HG03045 (cell line): ENCODE data around the gene DBH.
"Not testable (repeated sequence)": the region's sequence is repeated elsewhere in the genome, so short reads cannot be mapped to it uniquely, and the experiment has no call there.

Source experiments
- ATAC-seq: cut with Tn5 transposase; IDR thresholded peaks from one replicate; pipeline ENCODE4 v1.9.1; 2021; ENCODE audit warnings: mild to moderate bottlenecking, moderate library complexity; ENCODE audit not compliant: unreplicated experiment

The DBH gene

DNA sequence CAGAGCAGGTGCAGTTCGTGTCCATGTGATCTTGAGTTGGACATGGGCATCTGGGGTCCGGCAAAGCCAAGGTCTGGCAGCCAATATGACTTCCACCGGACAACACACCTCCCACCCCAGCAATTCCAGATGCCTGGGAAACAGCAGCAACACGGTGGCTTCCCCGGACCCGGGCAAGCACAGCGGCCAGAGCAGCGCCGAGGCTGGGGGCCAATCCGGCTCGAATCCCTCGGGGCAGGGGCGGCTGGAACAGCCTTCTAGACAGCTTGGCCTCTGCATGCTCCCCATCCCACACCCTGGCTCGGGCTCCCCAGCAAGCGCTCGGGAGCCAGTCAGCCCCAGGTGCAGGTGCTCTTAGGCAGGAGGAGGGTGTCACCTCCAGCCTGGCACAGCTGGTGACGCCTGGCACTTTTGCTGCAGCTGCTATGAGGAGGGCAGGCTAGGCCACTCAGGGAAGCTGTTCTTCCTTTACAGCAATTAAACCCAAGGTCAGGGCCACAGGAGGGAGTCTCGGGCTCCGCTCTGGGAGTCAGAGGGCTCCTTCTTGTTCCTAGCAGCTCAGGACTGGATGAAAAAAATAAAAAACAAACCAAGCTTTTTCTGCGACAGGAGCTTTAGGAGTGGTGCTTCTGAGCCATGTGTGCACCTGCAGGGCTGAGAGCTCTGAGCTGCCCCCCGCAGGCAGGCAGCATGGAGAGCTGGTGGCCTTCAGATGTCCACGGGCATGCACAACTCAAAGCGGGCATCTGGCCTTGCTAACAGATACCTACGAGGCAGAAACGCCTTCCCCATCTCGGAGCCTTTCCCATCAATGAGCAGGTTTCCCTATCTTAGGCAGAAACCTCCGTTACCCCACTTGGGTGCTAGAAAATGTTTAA, 28.2 kb downstream of the DBH start:
- ATAC-seq, result no peak

DNA sequence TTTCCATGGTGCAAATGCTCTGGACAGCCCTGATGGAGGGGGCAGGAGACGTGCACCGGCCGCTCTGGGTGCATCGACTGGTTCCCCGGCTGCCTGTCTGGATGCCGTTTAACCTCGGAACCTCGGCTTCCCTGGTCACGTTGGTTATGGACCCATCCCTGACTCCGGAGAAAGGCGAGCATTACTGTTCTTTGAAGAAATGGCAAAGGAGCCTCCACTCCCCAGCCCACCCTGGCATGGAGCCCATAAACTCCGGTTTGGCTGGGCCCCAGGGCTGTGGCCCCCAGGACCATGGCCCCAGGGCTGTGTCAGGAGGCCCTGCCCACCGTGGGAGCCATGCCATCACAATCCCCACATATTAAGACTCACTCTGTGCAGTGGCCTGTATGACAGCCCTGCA, 28.9 kb downstream of the DBH start:
- ATAC-seq, result no peak

DNA sequence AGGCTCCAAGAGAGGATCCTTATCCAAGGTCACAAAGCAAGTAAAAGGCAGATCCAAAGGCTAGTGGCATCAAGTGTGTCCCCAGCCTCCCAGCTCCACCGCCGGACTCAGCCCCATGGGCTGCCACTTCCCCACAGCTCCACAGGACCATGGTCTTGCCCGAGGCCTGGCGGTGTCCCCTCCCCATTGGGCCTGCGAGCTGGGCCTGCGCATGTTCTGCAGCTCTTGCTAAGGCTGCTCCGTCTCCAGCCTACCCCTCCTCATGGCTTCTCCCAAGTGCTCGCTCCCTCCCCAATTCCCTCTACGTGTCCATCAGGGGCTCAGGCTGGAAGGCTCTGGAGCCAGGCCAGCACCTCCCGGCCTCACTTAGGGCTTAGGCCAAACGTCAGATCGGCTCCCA, 29.4 kb downstream of the DBH start:
- no peak for ATAC-seq

GRCh38 chr9:133666387-133666786, 30.2 kb downstream of the DBH start:
- ATAC-seq, result no peak

DNA sequence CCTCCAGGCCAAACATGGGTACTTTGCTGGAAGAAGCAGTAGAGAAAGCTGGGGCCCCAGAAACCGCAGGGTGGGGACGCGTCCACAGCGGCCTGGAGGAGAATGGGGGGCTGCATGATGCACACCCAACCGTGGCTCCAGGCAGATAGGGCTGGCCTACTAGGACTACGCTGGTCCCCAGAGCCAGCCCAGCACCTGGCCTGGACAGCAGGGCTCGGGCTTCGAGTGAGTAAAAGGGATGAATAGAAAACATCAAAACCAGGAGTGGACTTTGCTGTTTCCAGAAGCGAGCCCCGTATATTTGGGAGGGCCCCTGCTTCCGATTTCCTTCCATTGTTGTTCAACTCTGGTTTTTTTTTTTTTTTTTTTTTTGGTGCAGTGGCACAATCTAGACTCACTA, 30.7 kb downstream of the DBH start:
- no peak for ATAC-seq

- ATAC-seq, result no peak
Measured at GRCh38 chr9:133667759-133668450, 31.7 kb downstream of the DBH start.

DNA sequence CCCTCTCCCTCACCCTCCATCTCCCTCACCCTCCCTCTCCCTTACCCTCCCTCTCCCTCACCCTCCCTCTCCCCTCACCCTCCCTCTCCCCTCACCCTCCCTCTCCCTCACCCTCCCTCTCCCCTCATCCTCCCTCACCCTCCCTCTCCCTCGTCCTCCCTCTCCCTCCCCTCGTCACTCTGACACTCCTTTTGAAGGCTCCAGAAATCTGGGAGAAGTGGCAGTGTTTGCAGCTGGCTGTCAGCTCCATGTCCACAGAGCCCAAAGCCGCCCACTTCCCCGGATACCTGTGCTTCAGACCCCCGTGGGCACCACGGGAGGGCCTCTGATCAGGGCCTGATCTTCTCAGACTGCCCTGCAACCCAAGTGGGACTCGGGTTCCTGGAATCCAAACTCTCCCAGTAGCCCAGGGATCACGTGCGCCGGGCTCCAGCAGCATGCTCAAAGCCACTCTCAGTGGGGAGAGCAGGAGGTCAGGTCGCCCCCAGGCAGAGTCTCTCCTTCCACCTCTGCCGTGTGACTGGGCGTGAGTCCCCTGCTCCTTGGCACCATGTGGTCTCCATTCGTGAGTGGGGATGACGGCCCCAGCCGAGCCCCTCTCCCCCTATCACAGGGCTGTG, 33.1 kb downstream of the DBH start:
- ATAC-seq, result no peak

- no peak for ATAC-seq
Measured at GRCh38 chr9:133670466-133670865, 34.3 kb downstream of the DBH start.

GRCh38 chr9:133671371-133671770, 35.2 kb downstream of the DBH start:
- ATAC-seq, result no peak

- no peak for ATAC-seq
Measured at GRCh38 chr9:133672503-133673257, 36.5 kb downstream of the DBH start.

DNA sequence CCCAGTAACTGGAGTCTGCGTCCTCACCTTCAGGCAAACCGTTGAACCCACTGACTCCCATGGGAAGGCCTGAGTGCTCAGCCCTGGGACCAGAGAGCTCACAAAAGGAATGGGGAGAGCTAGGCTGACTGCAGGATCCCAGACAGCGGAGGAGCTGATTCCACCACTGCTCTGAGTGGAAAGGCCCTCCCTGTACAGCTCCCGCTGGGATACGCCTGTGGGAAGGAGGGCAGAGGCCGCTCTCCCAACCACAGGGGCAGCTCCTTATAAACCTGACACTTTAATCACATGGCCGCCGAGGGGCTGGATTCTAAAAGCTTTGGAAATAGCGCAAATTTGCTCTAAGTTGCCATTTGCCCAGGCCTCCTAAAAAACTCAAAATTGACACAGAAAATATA, 37.1 kb downstream of the DBH start:
- ATAC-seq, result no peak

GRCh38 chr9:133674091-133674490, 37.9 kb downstream of the DBH start:
- ATAC-seq, result no peak

DNA sequence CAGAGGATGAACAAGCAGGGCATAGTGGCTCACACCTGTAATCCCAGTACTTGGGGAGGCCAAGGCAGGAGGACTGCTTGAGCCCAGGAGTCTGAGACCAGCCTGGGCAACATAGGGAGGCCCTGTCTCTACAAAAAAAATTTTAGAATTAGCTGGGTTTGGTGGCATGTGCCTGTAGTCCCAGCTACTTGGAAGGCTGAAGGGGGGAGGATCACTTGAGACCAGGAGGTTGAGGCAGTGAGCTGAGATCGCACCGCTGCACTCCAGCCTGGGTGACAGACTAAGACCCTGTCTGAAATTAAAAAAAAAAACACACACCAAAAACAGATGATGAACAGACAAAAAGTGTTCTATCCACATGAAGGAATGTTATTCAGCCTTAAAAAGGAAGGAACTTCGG, 39.6 kb downstream of the DBH start:
- not testable (repeated sequence) for ATAC-seq

DNA sequence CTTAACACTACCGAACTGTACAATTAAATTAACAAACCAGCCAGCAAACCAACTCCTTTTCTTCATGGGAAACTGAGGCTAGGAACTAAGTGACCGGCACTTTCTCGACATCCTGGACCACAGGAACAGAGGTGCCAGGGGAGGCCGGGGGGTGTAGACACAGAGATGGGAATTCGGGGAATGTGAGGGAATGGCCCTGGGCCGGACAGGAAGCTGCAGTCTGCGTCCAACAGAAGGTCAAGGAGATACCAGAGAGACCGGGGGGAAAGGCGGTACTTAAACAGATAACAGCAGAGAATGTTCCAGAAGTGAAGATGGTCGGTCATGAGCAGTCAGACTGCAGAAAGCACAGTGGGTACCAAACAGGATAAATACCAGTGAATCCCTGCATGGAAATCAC, 40.3 kb downstream of the DBH start:
- ATAC-seq, result no peak

DNA sequence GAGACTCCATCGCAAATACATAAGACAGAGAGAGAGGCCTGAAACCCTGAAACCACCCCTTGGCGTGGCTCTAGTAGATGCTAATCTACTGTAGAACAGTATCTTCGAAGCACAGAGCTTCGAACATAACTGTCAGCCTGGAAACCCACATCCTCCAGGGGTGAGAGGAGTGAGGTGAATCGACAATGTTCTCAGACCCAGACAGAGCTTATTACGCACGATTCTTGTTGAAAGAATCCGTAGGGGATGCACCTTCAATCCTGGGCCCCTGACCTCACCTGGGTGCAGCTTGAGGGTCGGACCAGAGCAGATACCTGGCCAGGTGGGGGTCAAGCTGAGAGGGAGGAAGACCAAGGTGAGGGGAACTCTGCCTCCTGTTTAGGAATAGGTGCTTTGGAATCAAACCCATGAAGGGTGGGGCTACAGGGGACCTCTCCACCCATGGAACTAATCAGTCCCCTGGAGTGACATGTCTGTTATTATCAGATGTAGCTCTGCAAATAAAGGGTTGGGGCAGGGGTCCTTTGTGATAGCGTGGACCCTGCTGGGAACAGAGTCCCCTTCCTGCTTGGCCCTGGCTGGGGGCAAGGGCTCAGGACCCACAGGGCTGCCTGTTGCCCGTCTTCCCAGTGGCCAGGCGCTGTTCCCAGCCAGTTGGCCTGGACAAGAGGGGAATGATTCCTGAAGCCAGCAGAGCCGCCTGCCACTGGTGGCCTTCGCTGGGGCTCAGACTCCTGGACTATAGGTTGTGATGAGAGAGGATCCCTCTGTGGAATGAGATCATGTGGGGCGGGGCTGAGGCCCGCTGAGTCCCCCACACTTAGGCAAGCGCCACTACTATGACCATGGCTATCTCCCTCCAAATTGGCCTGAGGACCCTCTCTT, 41.2 kb downstream of the DBH start:
- no peak for ATAC-seq

GRCh38 chr9:133679056-133679455, 42.9 kb downstream of the DBH start:
- ATAC-seq, result no peak

DNA sequence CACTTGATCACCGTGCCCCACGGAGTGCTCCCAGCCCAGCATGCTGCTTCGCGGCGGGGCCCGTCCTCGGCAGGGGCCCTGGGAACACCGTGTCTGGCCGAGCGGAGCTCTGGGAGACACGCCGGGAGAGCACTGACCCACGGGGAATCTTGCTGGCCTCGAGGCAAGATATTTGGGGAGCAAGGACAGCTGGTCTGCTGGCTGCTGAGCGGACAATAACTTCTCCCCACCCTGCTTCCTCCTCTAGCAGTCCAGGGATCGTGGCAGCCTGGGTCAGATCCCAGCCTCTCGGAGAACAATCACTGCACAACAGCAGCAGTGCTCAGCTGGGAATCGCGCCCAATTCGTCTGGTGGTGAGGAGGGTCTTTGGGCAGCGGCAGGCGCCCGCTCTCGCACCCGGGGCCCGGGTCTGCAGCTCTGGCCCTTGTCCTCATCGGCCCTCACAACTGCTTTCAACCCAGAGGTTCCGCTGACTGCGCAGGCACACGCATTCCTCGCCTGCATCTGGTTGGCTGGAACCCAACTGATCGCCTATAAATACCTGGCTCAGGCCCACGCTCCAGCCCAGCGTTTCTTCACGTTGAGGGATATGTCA, 43.4 kb downstream of the DBH start:
- no peak for ATAC-seq

DNA sequence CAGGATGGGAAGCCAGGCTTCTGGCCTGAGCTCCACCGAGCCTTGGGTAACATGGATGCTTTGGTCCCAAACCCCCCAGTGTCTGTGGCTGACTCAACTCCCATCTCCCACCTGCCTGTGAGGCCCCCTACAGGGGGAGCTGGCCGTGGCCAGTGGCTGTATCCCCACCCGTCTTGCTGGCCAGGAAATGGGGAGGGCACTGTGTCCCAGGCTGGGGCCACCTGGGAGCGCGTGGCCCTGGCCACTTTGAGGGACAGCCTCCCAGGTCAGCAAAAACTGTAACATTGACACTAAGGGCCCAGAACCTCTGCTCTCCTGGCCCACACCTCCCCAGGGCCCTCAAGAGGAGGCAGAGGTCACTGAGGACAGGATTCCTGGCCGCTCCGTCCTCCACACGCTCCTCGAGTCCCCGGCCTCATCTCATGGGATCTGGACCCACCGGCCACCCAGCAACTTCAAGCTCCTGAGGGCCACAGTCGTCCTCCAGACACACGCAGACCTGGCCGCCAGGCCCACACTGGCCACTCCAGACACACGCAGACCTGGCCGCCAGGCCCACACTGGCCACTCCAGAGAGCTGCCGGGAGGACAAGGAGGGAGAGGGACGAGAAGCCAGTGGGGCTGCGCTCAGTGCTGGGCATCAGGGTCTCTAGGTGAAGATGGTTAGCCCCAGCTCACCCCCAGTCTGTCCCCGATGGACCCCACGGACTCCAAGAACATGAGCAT, 44.2 kb downstream of the DBH start:
- no peak for ATAC-seq

DNA sequence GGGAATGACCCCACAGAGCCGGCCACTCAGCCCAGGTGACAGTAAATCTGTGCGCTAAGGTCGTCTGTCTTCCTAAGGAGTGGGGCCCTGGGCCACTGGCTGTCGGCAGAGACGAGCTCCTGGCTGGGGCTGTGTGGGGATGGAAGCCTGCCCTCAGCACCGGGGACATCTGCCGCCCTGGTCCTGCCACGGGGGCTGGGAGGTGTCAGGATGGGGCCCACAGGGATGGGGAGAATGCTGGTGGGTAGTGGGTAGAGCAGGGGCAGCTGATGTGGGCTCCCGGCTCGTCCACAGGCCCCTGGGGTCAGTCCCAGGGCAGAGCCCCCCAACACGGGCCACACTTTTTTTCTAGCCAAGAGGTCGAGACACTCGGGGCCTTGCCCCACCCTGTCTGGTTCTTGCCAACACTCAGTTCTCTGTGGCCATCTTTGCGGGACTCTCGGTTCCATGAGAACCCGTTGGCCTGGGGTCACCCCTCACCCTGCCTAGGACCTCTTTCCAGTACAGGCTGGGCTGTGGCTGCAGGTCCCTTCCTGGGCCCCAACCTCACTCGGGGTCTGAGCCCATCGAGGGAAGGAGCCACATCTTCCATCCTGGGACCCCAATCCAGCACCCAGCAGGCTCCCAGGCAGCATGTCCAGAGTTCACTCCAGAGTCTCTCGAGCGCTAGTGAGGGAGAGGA, 45.0 kb downstream of the DBH start:
- ATAC-seq, result no peak
